Activated T-cell treated with anti-CD3 and anti-CD28 coated beads, Interleukin-2, amount 50 U/mL, for 1 hour (primary cell): ENCODE data around the gene CRYGD.

Experiments used
- DNase-seq: peaks from one replicate; pipeline ENCODE4 v3.0.0-alpha.2; 2020

Gene CRYGD

DNA sequence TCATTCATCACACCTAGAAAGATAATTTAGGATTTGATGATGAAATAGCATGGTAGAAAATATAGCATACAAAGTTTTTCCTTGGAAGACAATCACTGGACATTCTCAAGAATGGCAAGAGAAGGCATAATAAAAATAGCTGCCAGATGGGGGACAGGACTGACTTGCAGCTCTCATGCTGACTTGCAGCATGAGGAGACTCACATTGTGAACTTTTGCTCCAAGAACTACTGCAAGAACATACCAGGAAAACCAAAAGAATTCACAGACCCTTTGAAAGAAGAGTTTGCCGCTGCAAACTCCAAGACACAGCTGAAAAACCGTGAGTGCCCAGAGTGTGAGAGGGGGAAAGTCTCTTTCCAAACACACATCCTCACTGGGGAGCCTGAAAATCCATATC, 47.0 kb downstream of the CRYGD start:
- DNase-seq = no peak

DNA sequence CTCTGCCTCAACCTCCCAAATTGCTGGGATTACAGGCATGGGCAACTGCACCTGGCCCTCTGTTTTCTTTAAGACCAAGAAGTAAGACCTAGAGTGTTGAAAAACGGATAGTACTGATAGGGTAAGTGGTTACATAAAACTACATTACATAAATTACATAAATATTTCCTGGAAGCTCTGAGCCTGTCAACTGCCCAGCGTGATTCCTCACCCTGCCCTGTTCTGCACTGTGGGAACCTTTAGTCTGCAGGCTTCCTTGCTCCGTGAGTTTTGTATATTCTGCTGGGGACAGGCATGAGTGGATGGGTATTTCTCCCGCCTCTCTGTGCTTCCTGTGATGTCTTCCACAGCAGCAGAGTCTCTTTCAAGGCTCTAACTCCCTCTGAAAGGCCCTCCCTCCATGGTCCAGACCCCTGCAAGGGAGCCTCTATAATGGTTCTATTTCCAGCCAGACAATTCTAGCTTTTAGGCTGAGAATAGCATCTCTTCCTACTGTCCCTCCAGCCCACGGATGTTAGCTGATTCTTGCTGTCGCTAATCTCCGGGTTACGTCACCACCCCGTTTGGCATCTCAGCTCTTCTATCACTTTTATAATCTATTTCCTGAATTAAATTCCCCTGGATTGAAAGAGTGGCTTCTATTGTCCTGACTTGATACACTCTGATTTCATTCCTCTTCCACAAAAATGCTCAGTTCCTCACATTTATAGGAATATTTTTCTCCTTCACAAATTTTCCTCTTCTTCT, 49.5 kb downstream of the CRYGD start:
- DNase-seq = no peak

DNA sequence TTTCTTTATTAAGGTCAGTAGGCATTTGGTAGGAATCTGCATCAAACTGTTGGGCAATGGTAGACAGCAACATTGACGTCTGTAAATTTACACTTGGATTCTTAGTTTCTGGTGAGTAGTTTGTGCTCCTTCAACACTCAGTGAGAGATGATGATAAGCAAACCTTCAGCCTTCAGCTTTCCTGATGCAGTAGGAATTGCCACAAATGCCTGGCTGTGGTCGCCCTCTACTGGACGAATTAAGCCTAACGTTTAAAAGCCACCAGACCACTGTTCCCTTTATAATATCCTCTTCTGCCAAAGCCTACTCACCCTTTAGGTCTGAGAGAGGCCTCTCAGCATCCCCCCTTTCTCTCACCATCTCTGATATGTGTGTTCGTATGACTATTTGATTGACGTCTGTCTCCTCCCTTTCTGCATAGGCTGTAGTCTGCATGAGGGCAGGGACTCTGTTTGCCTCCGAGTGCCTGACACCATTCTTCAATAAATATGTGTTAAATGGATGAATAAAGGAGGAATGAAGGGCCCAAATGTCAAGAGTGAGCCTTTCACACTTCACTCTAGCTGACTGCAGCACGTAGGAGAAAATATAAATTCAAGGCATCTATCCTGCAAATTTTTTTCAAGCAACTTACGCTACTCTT, 52.0 kb downstream of the CRYGD start:
- peak; percentile 36 for DNase-seq
